ENCODE data around the gene NEK6. TPM values are rescaled to one million over a fixed set of nuclear protein-coding genes. Genes with fewer than 3 reads are reported as not detected.

The NEK6 gene
- total RNA-seq, 1 donor from 2014 or later = 8.7 TPM

GRCh38 chr9:124333203-124333579 lies 75.4 kb downstream of the NEK6 start:
- H3K4me1 ChIP-seq = no peaks in the 10 kb centered on the region
- no peak overlapping the region for H3K4me3 ChIP-seq
- no peaks in the 10 kb centered on the region for H3K27me3 ChIP-seq (ENCODE audit: low read depth)
- H3K36me3 ChIP-seq = peaks cover 30% of the 10 kb centered on the region
- TF ChIP-seq CTCF (IDR thresholded peaks at IDR 0.05; ENCODE audit: borderline replicate concordance) = no peak
- H3K9me3 ChIP-seq (replicated peaks) = peaks cover 13% of the 10 kb centered on the region
- intact Hi-C loops (cut with micrococcal nuclease) = no loop called here
- no peak for DNase-seq
- no peak overlapping the region for H3K27ac ChIP-seq (replicated peaks)

GRCh38 chr9:124334568-124335319 lies 77.0 kb downstream of the NEK6 start:
- peaks cover 21% of the 10 kb centered on the region for H3K36me3 ChIP-seq

GRCh38 chr9:124335320-124335707 lies 77.6 kb downstream of the NEK6 start:
- Histone ChIP-seq H3K36me3 (peaks cover 20% of the 10 kb centered on the region), H3K4me1 (no peaks in the 10 kb centered on the region), H3K4me3 (no peak overlapping the region), H3K27me3 (ENCODE audit: low read depth) (no peaks in the 10 kb centered on the region), H3K9me3 (replicated peaks) (peaks cover 13% of the 10 kb centered on the region), H3K27ac (replicated peaks) (no peak overlapping the region)
- TF ChIP-seq CTCF (IDR thresholded peaks at IDR 0.05; ENCODE audit: borderline replicate concordance) = no peak
- no peak for DNase-seq
- intact Hi-C loops (cut with micrococcal nuclease) = no loop called here

More at GRCh38 chr9:124334568-124335319, 77.0 kb downstream of the NEK6 start:
- H3K27ac ChIP-seq (replicated peaks) = no peak overlapping the region
- no peaks in the 10 kb centered on the region for H3K4me1 ChIP-seq
- TF ChIP-seq CTCF (IDR thresholded peaks at IDR 0.05; ENCODE audit: borderline replicate concordance) = no peak
- H3K9me3 ChIP-seq (replicated peaks) = peaks cover 13% of the 10 kb centered on the region
- no peak overlapping the region for H3K4me3 ChIP-seq
- H3K27me3 ChIP-seq (ENCODE audit: low read depth) = no peaks in the 10 kb centered on the region
- DNase-seq = no peak
- intact Hi-C loops (cut with micrococcal nuclease) = no loop called here

- TF ChIP-seq CTCF (IDR thresholded peaks at IDR 0.05; ENCODE audit: borderline replicate concordance) = no peak
- Histone ChIP-seq H3K9me3 (replicated peaks) (peaks cover 13% of the 10 kb centered on the region), H3K27me3 (ENCODE audit: low read depth) (no peaks in the 10 kb centered on the region), H3K4me1 (peaks cover 6% of the 10 kb centered on the region), H3K27ac (replicated peaks) (no peak overlapping the region), H3K36me3 (peaks cover 20% of the 10 kb centered on the region), H3K4me3 (no peak overlapping the region)
- no peak for DNase-seq
- intact Hi-C loops (cut with micrococcal nuclease) = no loop called here
These were observed 79.8 kb downstream of the NEK6 start for GRCh38 chr9:124337562-124337961.

GRCh38 chr9:124339603-124340146 lies 81.9 kb downstream of the NEK6 start:
- Histone ChIP-seq H3K9me3 (replicated peaks) (peaks cover 13% of the 10 kb centered on the region), H3K27ac (replicated peaks) (no peak overlapping the region), H3K36me3 (peaks cover 21% of the 10 kb centered on the region), H3K4me1 (peaks cover 15% of the 10 kb centered on the region), H3K27me3 (ENCODE audit: low read depth) (no peaks in the 10 kb centered on the region), H3K4me3 (no peak overlapping the region)
- TF ChIP-seq CTCF (IDR thresholded peaks at IDR 0.05; ENCODE audit: borderline replicate concordance) = no peak
- no peak for DNase-seq
- intact Hi-C loops (cut with micrococcal nuclease) = no loop called here
